ENCODE results near the gene LOXHD1.
A peak's percentile ranks its signal among the peaks of the same experiment; 100 is the strongest.

Gene LOXHD1

DNA sequence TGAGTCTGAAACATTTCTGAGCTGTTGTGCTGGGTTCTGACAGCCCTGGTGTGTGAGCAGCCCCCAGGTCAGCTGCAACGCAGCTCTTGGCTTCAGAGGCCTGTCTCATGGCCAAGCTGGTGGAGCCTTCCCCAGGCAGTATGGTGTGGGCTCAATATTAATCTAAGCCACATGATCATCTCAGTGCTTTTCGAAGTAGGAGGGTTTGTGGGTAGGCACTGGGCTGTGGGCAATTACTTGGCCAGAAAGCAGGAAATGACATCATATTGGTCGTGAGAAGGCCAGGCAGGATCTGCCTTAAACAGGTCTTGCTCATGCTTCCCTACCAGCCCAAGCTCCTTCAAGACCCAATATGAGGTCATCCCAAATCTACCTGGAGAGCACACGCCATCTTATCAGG, 26.9 kb downstream of the LOXHD1 start:
- TF ChIP-seq Cebpa-rat (IDR thresholded peaks at IDR 0.05): no peak
- Histone ChIP-seq H3K27ac (no peak overlapping the region), H3K27me3 (no peaks in the 10 kb centered on the region), H3K36me3 (no peaks in the 10 kb centered on the region), H3K4me2 (no peak overlapping the region), H4K20me1 (no peaks in the 10 kb centered on the region), H3K4me1 (no peaks in the 10 kb centered on the region), H3K9me3 (no peaks in the 10 kb centered on the region), H3K9ac (no peak overlapping the region), H3K4me3 (no peak overlapping the region)

DNA sequence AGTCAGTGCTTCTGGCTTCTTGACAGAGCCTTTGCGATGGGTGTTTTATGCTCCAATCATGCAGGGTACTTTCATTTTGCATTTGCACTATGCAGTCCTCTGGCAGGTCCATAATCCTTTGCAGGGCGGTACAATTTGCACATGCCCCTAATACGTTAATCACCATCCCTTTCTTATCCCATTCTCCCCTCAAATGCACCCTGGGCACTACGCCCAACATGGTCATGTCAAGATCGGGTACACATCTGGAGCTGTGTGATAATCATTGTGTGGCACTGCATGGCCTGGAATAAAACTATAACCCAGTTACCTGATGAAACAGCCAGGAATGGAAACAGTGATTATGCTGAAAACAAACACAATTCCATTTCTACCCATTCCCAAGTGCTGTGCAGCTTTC, 27.7 kb downstream of the LOXHD1 start:
- H3K36me3 ChIP-seq: no peaks in the 10 kb centered on the region
- no peaks in the 10 kb centered on the region for H3K27me3 ChIP-seq
- no peak overlapping the region for H3K9ac ChIP-seq
- H3K4me2 ChIP-seq: no peak overlapping the region
- peaks cover 2% of the 10 kb centered on the region for H3K4me1 ChIP-seq
- no peaks in the 10 kb centered on the region for H4K20me1 ChIP-seq
- no peak for TF ChIP-seq Cebpa-rat (IDR thresholded peaks at IDR 0.05)
- H3K27ac ChIP-seq: no peak overlapping the region
- no peaks in the 10 kb centered on the region for H3K9me3 ChIP-seq
- no peak overlapping the region for H3K4me3 ChIP-seq

DNA sequence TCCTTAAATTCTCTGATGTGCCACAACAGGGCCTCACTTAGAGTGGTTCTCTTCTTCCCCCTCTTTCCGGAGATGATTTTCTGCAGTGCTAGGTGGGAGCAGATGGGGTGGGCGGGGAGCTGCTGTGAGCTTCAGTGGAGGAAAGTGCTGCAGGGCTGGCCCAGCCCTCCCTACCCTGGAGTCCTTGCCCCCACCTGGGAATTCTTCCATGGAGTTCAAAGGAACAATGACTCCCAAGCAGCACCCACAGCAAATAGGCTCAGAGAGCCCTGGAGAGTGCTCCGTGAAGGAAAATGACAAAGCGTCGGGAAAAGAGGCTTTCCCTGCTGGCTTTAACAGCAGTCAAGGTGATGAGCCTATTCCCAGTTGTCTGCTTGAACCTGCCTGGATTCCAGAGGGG, 28.8 kb downstream of the LOXHD1 start:
- H3K36me3 ChIP-seq: no peaks in the 10 kb centered on the region
- H3K9me3 ChIP-seq: no peaks in the 10 kb centered on the region
- no peaks in the 10 kb centered on the region for H3K27me3 ChIP-seq
- H4K20me1 ChIP-seq: no peaks in the 10 kb centered on the region
- no peak overlapping the region for H3K4me3 ChIP-seq
- H3K9ac ChIP-seq: no peak overlapping the region
- TF ChIP-seq Cebpa-rat (IDR thresholded peaks at IDR 0.05): no peak
- no peak overlapping the region for H3K27ac ChIP-seq
- peaks cover 13% of the 10 kb centered on the region for H3K4me1 ChIP-seq
- H3K4me2 ChIP-seq: no peak overlapping the region

DNA sequence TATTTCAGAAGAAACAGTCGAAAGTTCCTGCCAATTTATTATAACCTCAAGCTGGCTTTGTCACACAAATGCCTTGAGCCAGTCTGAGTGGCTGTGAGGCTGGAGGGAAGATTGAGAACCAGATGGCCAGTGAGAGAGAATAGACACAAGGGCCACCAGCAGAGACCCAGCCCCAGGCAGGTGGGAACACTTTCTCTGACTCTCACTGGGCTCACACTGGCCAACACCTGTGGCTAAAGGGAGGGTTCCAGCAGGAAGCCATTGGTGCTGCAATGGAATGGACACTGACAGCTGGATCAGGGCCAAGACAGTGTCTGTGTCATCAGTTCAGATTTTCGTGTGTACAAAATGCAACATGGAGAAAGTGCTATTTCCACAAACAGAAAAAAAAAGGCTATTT, 29.9 kb downstream of the LOXHD1 start:
- Histone ChIP-seq H3K27me3 (no peaks in the 10 kb centered on the region), H3K27ac (no peak overlapping the region), H4K20me1 (no peaks in the 10 kb centered on the region), H3K9me3 (no peaks in the 10 kb centered on the region), H3K4me2 (no peak overlapping the region), H3K4me1 (peaks cover 22% of the 10 kb centered on the region), H3K4me3 (no peak overlapping the region), H3K36me3 (no peaks in the 10 kb centered on the region), H3K9ac (no peak overlapping the region)
- no peak for TF ChIP-seq Cebpa-rat (IDR thresholded peaks at IDR 0.05)

DNA sequence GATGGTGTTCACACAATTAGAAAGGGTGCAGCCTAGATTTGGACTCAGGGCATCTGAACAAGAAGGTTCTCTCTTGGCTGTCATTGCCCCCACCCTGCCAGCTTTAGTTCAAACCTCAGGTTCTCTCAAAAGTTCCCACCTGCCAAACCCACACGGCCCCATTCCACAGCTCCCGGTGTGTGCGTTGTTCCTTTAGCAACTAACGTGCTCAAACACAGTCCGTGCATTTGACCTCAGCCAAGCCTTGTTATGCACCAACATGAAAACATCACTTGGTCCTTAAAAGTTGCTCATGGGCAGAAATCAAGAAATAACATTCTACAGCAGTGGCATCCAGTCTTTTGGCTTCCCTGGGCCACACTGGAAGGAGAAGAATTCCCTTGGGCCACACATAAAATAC, 32.0 kb downstream of the LOXHD1 start:
- Histone ChIP-seq H3K36me3 (no peaks in the 10 kb centered on the region), H4K20me1 (no peaks in the 10 kb centered on the region), H3K27me3 (no peaks in the 10 kb centered on the region), H3K27ac (no peak overlapping the region), H3K9me3 (no peaks in the 10 kb centered on the region), H3K4me3 (no peak overlapping the region), H3K4me2 (no peak overlapping the region), H3K9ac (no peak overlapping the region), H3K4me1 (peaks cover 22% of the 10 kb centered on the region)
- no peak for TF ChIP-seq Cebpa-rat (IDR thresholded peaks at IDR 0.05)

DNA sequence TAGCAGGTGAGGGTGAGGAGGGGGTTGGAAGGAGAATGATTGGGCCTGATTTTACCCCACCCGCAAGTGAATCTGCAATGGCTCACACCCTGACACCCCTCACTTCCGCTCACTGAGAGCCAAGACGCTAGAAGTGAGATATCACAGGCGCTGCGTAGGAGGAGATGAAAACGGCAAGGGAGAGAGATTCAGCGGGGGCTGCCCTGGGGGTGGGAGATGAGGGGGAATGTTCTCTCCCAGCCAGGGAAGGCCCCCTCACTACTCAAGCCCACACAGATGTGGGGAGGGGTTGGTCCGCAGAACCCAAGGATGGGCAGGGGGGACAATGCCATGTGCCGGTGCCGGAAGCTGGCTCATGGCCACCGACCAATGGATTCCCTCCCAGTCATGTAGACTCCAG, 32.9 kb downstream of the LOXHD1 start:
- H3K36me3 ChIP-seq: no peaks in the 10 kb centered on the region

DNA sequence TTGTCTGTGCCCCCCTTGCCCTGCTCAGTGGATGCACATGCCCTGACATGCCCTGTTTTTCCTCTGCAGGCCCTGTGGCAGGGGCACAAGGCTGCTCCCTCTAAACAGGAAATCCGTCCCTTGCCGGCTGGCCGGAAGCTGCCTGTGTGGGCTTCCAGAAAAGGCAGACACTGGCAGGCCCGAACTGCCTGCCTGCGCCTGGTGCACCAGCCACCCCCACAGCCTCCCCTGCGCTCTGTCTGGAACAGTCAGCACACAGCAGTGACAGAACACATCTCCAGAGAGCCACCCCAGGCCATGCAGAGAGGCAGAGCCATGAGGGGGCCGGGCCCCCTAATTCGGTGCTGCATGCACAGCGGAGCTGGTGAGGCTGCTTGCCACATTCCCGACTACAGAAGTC, 33.5 kb downstream of the LOXHD1 start:
- Histone ChIP-seq H3K4me3 (no peak overlapping the region; the same call in 1 of the 2 replicates), H3K4me2 (peak overlapping the region; percentile 69), H3K9me3 (no peaks in the 10 kb centered on the region), H3K9ac (peak overlapping the region; percentile 34; the same call in 1 of the 2 replicates), H3K4me1 (peaks cover 22% of the 10 kb centered on the region), H3K27me3 (no peaks in the 10 kb centered on the region), H3K27ac (peak overlapping the region; percentile 62), H3K36me3 (no peaks in the 10 kb centered on the region), H4K20me1 (no peaks in the 10 kb centered on the region)
- no peak for TF ChIP-seq Cebpa-rat (IDR thresholded peaks at IDR 0.05)

More for the DNA sequence above, 32.9 kb downstream of the LOXHD1 start:
- peak overlapping the region; percentile 34; the same call in 1 of the 2 replicates for H3K9ac ChIP-seq
- H3K4me3 ChIP-seq: no peak overlapping the region
- TF ChIP-seq Cebpa-rat (IDR thresholded peaks at IDR 0.05): no peak
- no peaks in the 10 kb centered on the region for H3K9me3 ChIP-seq
- no peaks in the 10 kb centered on the region for H4K20me1 ChIP-seq
- peak overlapping the region; percentile 69 for H3K4me2 ChIP-seq
- no peaks in the 10 kb centered on the region for H3K27me3 ChIP-seq
- H3K27ac ChIP-seq: peak overlapping the region; percentile 62
- H3K4me1 ChIP-seq: peaks cover 22% of the 10 kb centered on the region

DNA sequence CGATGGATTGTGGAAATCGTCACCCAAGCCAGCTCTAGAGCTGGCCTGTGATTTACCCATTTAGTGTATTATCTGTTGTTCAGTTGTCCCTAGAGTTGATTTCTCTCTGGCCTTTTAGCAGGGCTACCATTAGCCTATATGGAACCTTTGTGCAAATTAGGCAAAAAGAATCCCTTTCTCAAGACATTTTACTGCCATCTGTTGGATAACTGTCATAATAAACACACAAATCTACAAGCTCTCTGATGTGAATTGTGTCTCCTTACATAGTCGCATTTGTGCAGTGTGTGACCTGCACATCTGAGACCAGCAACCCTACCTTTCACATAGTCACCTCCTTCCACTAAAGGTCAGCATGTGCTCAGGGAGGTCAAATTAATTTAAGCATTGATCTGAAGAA, 34.0 kb downstream of the LOXHD1 start:
- TF ChIP-seq Cebpa-rat (IDR thresholded peaks at IDR 0.05): no peak
- Histone ChIP-seq H3K9ac (0 out of 2 replicates have a peak overlapping the region, but pooled peaks have one; percentile 34), H3K36me3 (no peaks in the 10 kb centered on the region), H3K4me2 (peak overlapping the region; percentile 69), H3K27me3 (no peaks in the 10 kb centered on the region), H3K27ac (peak overlapping the region; percentile 62), H3K4me1 (peaks cover 22% of the 10 kb centered on the region), H3K4me3 (no peak overlapping the region), H4K20me1 (no peaks in the 10 kb centered on the region), H3K9me3 (no peaks in the 10 kb centered on the region)

DNA sequence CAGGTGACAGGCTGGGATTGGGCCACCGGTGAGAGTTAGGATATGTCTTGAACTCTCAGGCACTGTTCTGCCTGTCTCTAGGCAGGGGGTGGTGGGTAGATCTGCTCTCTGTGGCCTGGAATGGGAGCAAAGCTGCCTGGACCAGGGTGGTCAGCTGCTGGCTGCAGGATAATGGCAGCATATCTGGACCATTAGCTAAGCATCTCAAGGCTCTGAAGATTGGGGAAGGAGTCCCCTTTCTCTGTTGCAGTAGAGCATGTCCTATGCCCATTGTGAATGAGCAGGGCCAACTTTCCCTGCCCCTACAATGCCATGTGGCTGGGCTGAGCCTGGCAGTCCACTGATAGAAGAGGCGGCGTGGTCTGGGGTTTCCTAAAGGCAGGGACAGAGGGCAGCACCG, 34.6 kb downstream of the LOXHD1 start:
- no peaks in the 10 kb centered on the region for H3K9me3 ChIP-seq
- H3K27ac ChIP-seq: peak overlapping the region; percentile 62; the same call in 1 of the 2 replicates
- peaks cover 22% of the 10 kb centered on the region for H3K4me1 ChIP-seq
- H4K20me1 ChIP-seq: no peaks in the 10 kb centered on the region
- H3K9ac ChIP-seq: no peak overlapping the region
- TF ChIP-seq Cebpa-rat (IDR thresholded peaks at IDR 0.05): no peak
- H3K4me3 ChIP-seq: no peak overlapping the region
- H3K27me3 ChIP-seq: no peaks in the 10 kb centered on the region
- H3K4me2 ChIP-seq: 0 out of 2 replicates have a peak overlapping the region, but pooled peaks have one; percentile 69
- H3K36me3 ChIP-seq: no peaks in the 10 kb centered on the region

DNA sequence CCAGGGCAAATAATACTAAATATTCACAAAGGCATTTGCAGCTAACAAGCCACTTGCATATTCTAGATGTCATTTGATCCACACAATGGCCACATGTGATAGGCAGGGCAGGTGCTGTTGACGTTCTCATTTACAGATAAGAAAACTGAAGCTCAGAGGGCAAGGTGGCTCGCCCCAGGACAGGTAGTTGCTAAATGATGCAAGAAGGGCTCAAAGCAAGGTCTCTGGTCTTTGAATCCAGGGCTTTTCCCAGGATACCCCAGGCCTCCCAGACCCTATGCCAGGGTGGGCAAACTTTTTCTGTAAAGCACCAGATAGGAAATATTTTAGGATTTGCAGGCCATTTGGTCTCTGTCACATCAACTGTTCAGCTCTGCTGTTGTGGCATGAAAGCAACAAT, 35.1 kb downstream of the LOXHD1 start:
- H3K9ac ChIP-seq: no peak overlapping the region
- no peak for TF ChIP-seq Cebpa-rat (IDR thresholded peaks at IDR 0.05)
- H3K9me3 ChIP-seq: no peaks in the 10 kb centered on the region
- H3K27me3 ChIP-seq: no peaks in the 10 kb centered on the region
- H3K4me2 ChIP-seq: no peak overlapping the region
- no peaks in the 10 kb centered on the region for H4K20me1 ChIP-seq
- no peak overlapping the region for H3K27ac ChIP-seq
- H3K36me3 ChIP-seq: no peaks in the 10 kb centered on the region
- H3K4me1 ChIP-seq: peaks cover 22% of the 10 kb centered on the region
- no peak overlapping the region for H3K4me3 ChIP-seq

Data from BLaER1 (cell line).